Gastroesophageal sphincter (tissue), 4 donors: ENCODE measurements around the gene CYBA. TPM values are rescaled to one million over a fixed set of nuclear protein-coding genes. Genes with fewer than 3 reads are reported as not detected.
"Not testable (repeated sequence)": the region's sequence is repeated elsewhere in the genome, so short reads cannot be mapped to it uniquely, and the experiment has no call there.

Source experiments
- ATAC-seq: fragments of 150-250 bp; one replicate; pipeline ENCODE4 v1.9.1; 2016; ENCODE audit warnings: mild to moderate bottlenecking, moderate library complexity
- H3K27ac ChIP-seq, 4 donors: fragments of 200-600 bp; sonication (generic) in 3 of 4; 1 replicate in 3 of 4; 2 replicates in 1 of 4; pipeline ENCODE4 v1.5.1; 2016 to 2019
- H3K27me3 ChIP-seq: fragments of 200-600 bp; sonication (generic); one replicate; pipeline ENCODE4 v1.5.1; 2019
- H3K36me3 ChIP-seq, 2 donors: fragments of 200-600 bp; sonication (generic); one replicate each; pipeline ENCODE4 v1.5.1; 2019; ENCODE audit warnings: control low read depth in 1 of 2
- H3K4me1 ChIP-seq, 3 donors: fragments of 200-600 bp; sonication (generic); 1 replicate in 2 of 3; 2 replicates in 1 of 3; pipeline ENCODE4 v1.5.1; 2016 to 2019; ENCODE audit warnings: control low read depth in 2 of 3
- H3K4me3 ChIP-seq, 2 donors: fragments of 200-600 bp; sonication (generic); one replicate each; pipeline ENCODE4 v1.5.1; 2019; ENCODE audit warnings: mild to moderate bottlenecking in 1 of 2, moderate library complexity in 1 of 2
- H3K9me3 ChIP-seq, 3 donors: fragments of 200-600 bp; sonication (generic); one replicate each; pipeline ENCODE4 v1.5.1; 2017 to 2019; ENCODE audit warnings: control low read depth in 2 of 3
- CTCF ChIP-seq, 4 experiments: fragments of 200-600 bp in 2 of 4; fragments of 450-650 bp in 2 of 4; sonication (generic) in 1 of 4; IDR thresholded peaks; one replicate each; pipeline ENCODE4 v1.5.1; 2017 to 2019; ENCODE audit warnings: antibody characterized with exemption in 4 of 4, mild to moderate bottlenecking in 2 of 4, moderate library complexity in 2 of 4
- EP300 ChIP-seq: sonication (generic); formaldehyde crosslinking; IDR thresholded peaks from one replicate; pipeline ENCODE4 v1.6.1; 2017; ENCODE audit warnings: antibody characterized with exemption, mild to moderate bottlenecking
- POLR2A ChIP-seq, 2 donors: fragments of 450-650 bp; IDR thresholded peaks; one replicate each; pipeline ENCODE4 v1.6.1; 2017; ENCODE audit warnings: antibody characterized with exemption in 2 of 2, mild to moderate bottlenecking in 2 of 2, moderate library complexity in 1 of 2
- POLR2AphosphoS5 ChIP-seq: sonication (generic); formaldehyde crosslinking; IDR thresholded peaks from one replicate; pipeline ENCODE4 v1.6.1; 2017; ENCODE audit warnings: antibody characterized with exemption
- WGBS, 2 donors: methylation state at CpG; one replicate each; pipeline ENCODE4 v1.1.5; 2018; ENCODE audit warnings: low coverage in 1 of 2; 5-methylcytosine and 5-hydroxymethylcytosine counted together
- total RNA-seq, 4 donors: library from RNA; depleted of rRNA; stranded (reverse); fragments of >200 nt; gene quantifications; one replicate each; pipeline ENCODE4 v1.1.0, GENCODE V29; 2016

Gene CYBA
- total RNA-seq, 4 donors from 2014 or later: 19.9 to 135 (median 79.1) TPM

GRCh38 chr16:88669980-88670379 lies 19.1 kb upstream of the CYBA start:
- Histone ChIP-seq H3K27me3 (no peaks in the 10 kb centered on the region), H3K4me3 (no peak overlapping the region), H3K4me1 (no peaks in the 10 kb centered on the region), H3K36me3 (peaks cover 0 to 22% of the 10 kb centered on the region in 2 donors), H3K9me3 (no peaks in the 10 kb centered on the region), H3K27ac (no peak overlapping the region)
- 60 to 76% methylated on average over 3 to 10 of the region's 10 CpGs for WGBS, 2 donors
- TF ChIP-seq CTCF (IDR thresholded peaks at IDR 0.05): no peak
- no peak for TF ChIP-seq POLR2A (IDR thresholded peaks at IDR 0.05)
- no peak for TF ChIP-seq EP300
- TF ChIP-seq POLR2AphosphoS5: no peak
- no peak for ATAC-seq

GRCh38 chr16:88669493-88669892 lies 18.6 kb upstream of the CYBA start:
- peaks cover 0 to 22% of the 10 kb centered on the region in 2 donors for H3K36me3 ChIP-seq
- ATAC-seq, H3K4me3 ChIP-seq, H3K27ac ChIP-seq, H3K4me1 ChIP-seq, H3K9me3 ChIP-seq, H3K27me3 ChIP-seq: not testable (repeated sequence)
- 74 to 93% methylated on average over 2 to 8 of the region's 8 CpGs for WGBS, 2 donors

GRCh38 chr16:88667461-88667860 lies 16.6 kb upstream of the CYBA start:
- Histone ChIP-seq H3K9me3 (no peaks in the 10 kb centered on the region), H3K27ac (no peak overlapping the region), H3K36me3 (peaks cover 0 to 10% of the 10 kb centered on the region in 2 donors), H3K27me3 (no peaks in the 10 kb centered on the region), H3K4me1 (peaks cover 0 to 15% (median 5%) of the 10 kb centered on the region in 3 donors), H3K4me3 (no peak overlapping the region)
- no peak for TF ChIP-seq POLR2A (IDR thresholded peaks at IDR 0.05)
- no peak for ATAC-seq
- 0% methylated on average over 1 of the region's 5 CpGs; no CpG with 5 or more reads in 1 of the 2 donors for WGBS, 2 donors

GRCh38 chr16:88665570-88665969 lies 14.7 kb upstream of the CYBA start:
- no peak for ATAC-seq
- H3K4me3 ChIP-seq: no peak overlapping the region
- TF ChIP-seq POLR2A (IDR thresholded peaks at IDR 0.05) (no peak), CTCF (IDR thresholded peaks at IDR 0.05) (no peak), POLR2AphosphoS5 (no peak), EP300 (no peak)
- H3K27ac ChIP-seq: no peak overlapping the region
- H3K9me3 ChIP-seq: no peaks in the 10 kb centered on the region
- H3K4me1 ChIP-seq: peaks cover 0 to 30% (median 11%) of the 10 kb centered on the region in 3 donors
- WGBS, 2 donors: 81 to 93% methylated on average over 2 to 3 of the region's 3 CpGs
- no peaks in the 10 kb centered on the region for H3K27me3 ChIP-seq
- peaks cover 0 to 4% of the 10 kb centered on the region in 2 donors for H3K36me3 ChIP-seq

- ATAC-seq: no peak
- H3K27me3 ChIP-seq: no peaks in the 10 kb centered on the region
- no peak for TF ChIP-seq CTCF (IDR thresholded peaks at IDR 0.05)
- TF ChIP-seq EP300: no peak
- TF ChIP-seq POLR2A (IDR thresholded peaks at IDR 0.05): no peak
- TF ChIP-seq POLR2AphosphoS5: no peak
- peaks cover 0 to 30% (median 11%) of the 10 kb centered on the region in 3 donors for H3K4me1 ChIP-seq
- no peaks in the 10 kb centered on the region for H3K9me3 ChIP-seq
- no peak overlapping the region for H3K4me3 ChIP-seq
- peaks cover 0 to 4% of the 10 kb centered on the region in 2 donors for H3K36me3 ChIP-seq
- no peak overlapping the region for H3K27ac ChIP-seq
- 70 to 74% methylated on average over 4 of the region's 4 CpGs for WGBS, 2 donors
Measured at GRCh38 chr16:88665148-88665547, 14.3 kb upstream of the CYBA start.

GRCh38 chr16:88662843-88663606 lies 12.2 kb upstream of the CYBA start, which contains the start of gene MVD:
Gene MVD (minus strand): TSS chr16:88663091. CDS start chr16:88663080, 11 bp downstream.
- peaks cover 0 to 30% (median 11%) of the 10 kb centered on the region in 3 donors for H3K4me1 ChIP-seq
- peak within 1 kb of the TSS; percentile 74 to 81 for H3K4me3 ChIP-seq
- WGBS, 2 donors: no CpG with 5 or more reads among the region's 88 CpGs
- no peaks in the 10 kb centered on the region for H3K27me3 ChIP-seq
- TF ChIP-seq POLR2A (IDR thresholded peaks at IDR 0.05): peak; percentile 70 to 84
- peak in 2 of 4 experiments; percentile 19 to 26 for TF ChIP-seq CTCF (IDR thresholded peaks at IDR 0.05)
- no peak for TF ChIP-seq EP300
- TF ChIP-seq POLR2AphosphoS5: peak; percentile 79
- peaks cover 0 to 6% of the 10 kb centered on the region in 2 donors for H3K36me3 ChIP-seq
- H3K27ac ChIP-seq: peak within 1 kb of the TSS; percentile 62 to 91 (median 88)
- peak; percentile 99 for ATAC-seq
- H3K9me3 ChIP-seq: no peaks in the 10 kb centered on the region
